ENCODE measurements around the gene HSPB8. TPM values are rescaled to one million over a fixed set of nuclear protein-coding genes. Genes with fewer than 3 reads are reported as not detected.

The HSPB8 gene
- total RNA-seq, 1 donor from 2014 or later, result 58.4 TPM

DNA sequence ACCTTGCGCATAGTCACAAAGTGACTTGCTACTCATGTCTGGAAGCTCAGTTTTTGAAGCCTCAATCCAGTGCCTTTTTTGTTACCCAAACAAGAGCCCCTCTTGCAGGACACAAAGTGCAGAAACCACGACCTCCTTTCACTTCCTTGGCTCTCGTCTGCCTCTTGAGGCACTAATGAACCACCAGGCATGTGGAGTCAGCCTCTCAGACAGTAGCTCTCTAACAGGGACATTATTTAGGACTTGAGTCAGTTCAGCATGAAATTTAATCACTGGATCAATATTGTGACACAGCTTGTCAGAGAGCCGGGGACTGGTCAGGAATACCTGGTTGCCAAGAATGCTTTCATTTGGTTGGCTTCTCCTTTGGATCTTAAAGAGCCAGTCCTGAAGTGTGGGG, 46.7 kb downstream of the HSPB8 start:
- Histone ChIP-seq H3K36me3 (no peaks in the 10 kb centered on the region), H3K9me3 (no peaks in the 10 kb centered on the region), H3K27me3 (no peaks in the 10 kb centered on the region), H3K27ac (no peak overlapping the region), H3K4me1 (no peaks in the 10 kb centered on the region), H3K4me3 (no peak overlapping the region)
- intact Hi-C loops (cut with DNase I), result no loop called here
- TF ChIP-seq CTCF (IDR thresholded peaks at IDR 0.05) (no peak), POLR2A (IDR thresholded peaks at IDR 0.05) (no peak), POLR2AphosphoS5 (IDR thresholded peaks at IDR 0.05; ENCODE audit: insufficient read depth in 1 of 2, low read depth in 1 of 2) (no peak)
- no peak for DNase-seq (ENCODE audit: extremely low spot score in 2 of 2)

GRCh38 chr12:119227292-119227691, 48.6 kb downstream of the HSPB8 start:
- H3K4me3 ChIP-seq, result no peak overlapping the region
- DNase-seq (ENCODE audit: extremely low spot score in 2 of 2), result no peak
- H3K27ac ChIP-seq, result no peak overlapping the region
- TF ChIP-seq POLR2AphosphoS5 (IDR thresholded peaks at IDR 0.05; ENCODE audit: insufficient read depth in 1 of 2, low read depth in 1 of 2), result no peak
- no peak for TF ChIP-seq POLR2A (IDR thresholded peaks at IDR 0.05)
- TF ChIP-seq CTCF (IDR thresholded peaks at IDR 0.05), result no peak
- H3K9me3 ChIP-seq, result no peaks in the 10 kb centered on the region
- no peaks in the 10 kb centered on the region for H3K27me3 ChIP-seq
- no peaks in the 10 kb centered on the region for H3K4me1 ChIP-seq
- no peaks in the 10 kb centered on the region for H3K36me3 ChIP-seq
- intact Hi-C loops (cut with DNase I), result no loop called here

GRCh38 chr12:119229205-119229604, 50.5 kb downstream of the HSPB8 start:
- Histone ChIP-seq H3K4me1 (no peaks in the 10 kb centered on the region), H3K27ac (no peak overlapping the region), H3K4me3 (no peak overlapping the region), H3K9me3 (no peaks in the 10 kb centered on the region), H3K27me3 (no peaks in the 10 kb centered on the region), H3K36me3 (no peaks in the 10 kb centered on the region)
- intact Hi-C loops (cut with DNase I), result no loop called here
- TF ChIP-seq POLR2A (IDR thresholded peaks at IDR 0.05), result no peak
- DNase-seq (ENCODE audit: extremely low spot score in 2 of 2), result no peak

DNA sequence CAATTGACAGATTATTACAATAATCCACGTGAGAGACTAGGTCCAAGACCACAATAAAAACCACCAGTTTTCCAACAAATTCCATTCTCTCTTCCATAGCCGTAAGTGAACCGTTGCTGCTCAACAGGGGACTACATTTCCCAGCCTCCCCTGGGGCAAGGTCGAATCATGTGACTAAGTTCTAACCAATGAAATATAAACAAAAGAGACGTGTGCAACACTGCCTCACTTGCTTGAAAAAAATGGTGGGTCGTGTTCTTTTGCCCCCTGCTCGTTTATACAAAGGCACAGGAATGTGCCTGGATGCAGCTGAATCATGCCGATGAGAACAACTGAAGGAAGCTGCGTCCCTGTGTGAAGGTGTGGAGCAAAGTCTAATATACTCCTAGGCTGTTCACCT, 51.1 kb downstream of the HSPB8 start:
- Histone ChIP-seq H3K4me3 (no peak overlapping the region), H3K4me1 (no peaks in the 10 kb centered on the region), H3K27ac (no peak overlapping the region), H3K9me3 (no peaks in the 10 kb centered on the region), H3K36me3 (no peaks in the 10 kb centered on the region), H3K27me3 (no peaks in the 10 kb centered on the region)
- no peak for DNase-seq (ENCODE audit: extremely low spot score in 2 of 2)
- intact Hi-C loops (cut with DNase I), result no loop called here
- no peak for TF ChIP-seq POLR2A (IDR thresholded peaks at IDR 0.05)
- no peak for TF ChIP-seq CTCF (IDR thresholded peaks at IDR 0.05)
- TF ChIP-seq POLR2AphosphoS5 (IDR thresholded peaks at IDR 0.05; ENCODE audit: insufficient read depth in 1 of 2, low read depth in 1 of 2), result no peak

DNA sequence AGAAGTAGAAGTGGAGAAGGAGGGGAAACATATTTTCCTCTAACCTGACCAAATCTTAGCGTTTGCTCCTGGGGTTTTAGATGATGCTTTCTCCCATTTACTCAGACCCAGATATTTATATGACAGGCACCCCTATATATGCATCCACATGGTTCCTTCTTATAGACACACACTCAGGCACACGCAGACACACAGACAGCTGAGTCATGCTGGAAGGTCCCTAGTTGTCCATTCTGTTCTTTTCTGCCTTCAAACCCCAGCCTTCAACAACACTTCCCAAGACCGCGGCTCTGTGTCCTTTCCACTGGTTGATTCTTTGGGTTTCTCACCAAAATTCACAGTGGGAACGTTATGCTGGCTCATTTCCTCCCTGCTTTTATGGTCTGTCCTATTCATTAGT, 52.1 kb downstream of the HSPB8 start:
- Histone ChIP-seq H3K9me3 (no peaks in the 10 kb centered on the region), H3K27ac (no peak overlapping the region), H3K4me3 (no peak overlapping the region), H3K36me3 (no peaks in the 10 kb centered on the region), H3K4me1 (no peaks in the 10 kb centered on the region), H3K27me3 (no peaks in the 10 kb centered on the region)
- no peak for DNase-seq (ENCODE audit: extremely low spot score in 2 of 2)
- TF ChIP-seq CTCF (IDR thresholded peaks at IDR 0.05) (no peak), POLR2AphosphoS5 (IDR thresholded peaks at IDR 0.05; ENCODE audit: insufficient read depth in 1 of 2, low read depth in 1 of 2) (no peak), POLR2A (IDR thresholded peaks at IDR 0.05) (no peak)
- intact Hi-C loops (cut with DNase I), result no loop called here

- Histone ChIP-seq H3K4me1 (no peaks in the 10 kb centered on the region), H3K9me3 (no peaks in the 10 kb centered on the region), H3K36me3 (no peaks in the 10 kb centered on the region), H3K27me3 (no peaks in the 10 kb centered on the region), H3K4me3 (no peak overlapping the region), H3K27ac (no peak overlapping the region)
- intact Hi-C loops (cut with DNase I), result no loop called here
- TF ChIP-seq CTCF (IDR thresholded peaks at IDR 0.05) (no peak), POLR2AphosphoS5 (IDR thresholded peaks at IDR 0.05; ENCODE audit: insufficient read depth in 1 of 2, low read depth in 1 of 2) (no peak), POLR2A (IDR thresholded peaks at IDR 0.05) (no peak)
- no peak for DNase-seq (ENCODE audit: extremely low spot score in 2 of 2)
Observed at GRCh38 chr12:119231774-119232173, 53.0 kb downstream of the HSPB8 start.
